22Rv1 (cell line): ENCODE results near the gene ASTN2.

Experiments used
- H3K27ac ChIP-seq: fragments of 450-650 bp; 2 replicates; pipeline ENCODE4 v1.5.1; 2017
- ZFX ChIP-seq: fragments of 450-650 bp; IDR thresholded peaks from 2 replicates; pipeline ENCODE4 v1.6.1; 2017; ENCODE audit warnings: antibody characterized with exemption, borderline replicate concordance
- TF ChIP-seq, protein P1 (sequence below): fragments of 450-650 bp; IDR thresholded peaks from 2 replicates; pipeline ENCODE4 v1.5.1; 2017; ENCODE audit warnings: mild to moderate bottlenecking

Gene ASTN2

DNA sequence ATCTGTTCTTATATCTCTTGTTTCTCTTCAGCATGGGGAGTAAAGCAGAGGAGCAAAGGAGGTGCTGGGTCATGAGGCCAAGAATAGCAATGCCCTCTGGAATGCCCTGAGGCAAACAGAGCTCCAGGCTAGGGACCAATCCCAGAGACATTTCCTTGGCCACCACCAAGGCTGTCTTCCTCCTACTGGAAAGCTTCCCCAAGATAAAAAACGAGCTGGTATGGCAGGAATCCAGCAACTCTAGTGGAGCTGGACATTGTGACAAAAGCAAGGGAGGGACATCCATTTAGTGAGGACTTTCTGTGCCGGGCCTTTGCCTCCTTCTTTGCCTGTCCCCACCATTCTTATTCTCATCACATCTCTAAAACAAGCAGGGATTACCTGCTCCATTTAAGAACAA is 161.6 kb downstream of the ASTN2 start:
- H3K27ac ChIP-seq: no peak overlapping the region
- no peak for TF ChIP-seq ZFX
- TF ChIP-seq, protein P1, sequence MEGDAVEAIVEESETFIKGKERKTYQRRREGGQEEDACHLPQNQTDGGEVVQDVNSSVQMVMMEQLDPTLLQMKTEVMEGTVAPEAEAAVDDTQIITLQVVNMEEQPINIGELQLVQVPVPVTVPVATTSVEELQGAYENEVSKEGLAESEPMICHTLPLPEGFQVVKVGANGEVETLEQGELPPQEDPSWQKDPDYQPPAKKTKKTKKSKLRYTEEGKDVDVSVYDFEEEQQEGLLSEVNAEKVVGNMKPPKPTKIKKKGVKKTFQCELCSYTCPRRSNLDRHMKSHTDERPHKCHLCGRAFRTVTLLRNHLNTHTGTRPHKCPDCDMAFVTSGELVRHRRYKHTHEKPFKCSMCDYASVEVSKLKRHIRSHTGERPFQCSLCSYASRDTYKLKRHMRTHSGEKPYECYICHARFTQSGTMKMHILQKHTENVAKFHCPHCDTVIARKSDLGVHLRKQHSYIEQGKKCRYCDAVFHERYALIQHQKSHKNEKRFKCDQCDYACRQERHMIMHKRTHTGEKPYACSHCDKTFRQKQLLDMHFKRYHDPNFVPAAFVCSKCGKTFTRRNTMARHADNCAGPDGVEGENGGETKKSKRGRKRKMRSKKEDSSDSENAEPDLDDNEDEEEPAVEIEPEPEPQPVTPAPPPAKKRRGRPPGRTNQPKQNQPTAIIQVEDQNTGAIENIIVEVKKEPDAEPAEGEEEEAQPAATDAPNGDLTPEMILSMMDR: no peak

DNA sequence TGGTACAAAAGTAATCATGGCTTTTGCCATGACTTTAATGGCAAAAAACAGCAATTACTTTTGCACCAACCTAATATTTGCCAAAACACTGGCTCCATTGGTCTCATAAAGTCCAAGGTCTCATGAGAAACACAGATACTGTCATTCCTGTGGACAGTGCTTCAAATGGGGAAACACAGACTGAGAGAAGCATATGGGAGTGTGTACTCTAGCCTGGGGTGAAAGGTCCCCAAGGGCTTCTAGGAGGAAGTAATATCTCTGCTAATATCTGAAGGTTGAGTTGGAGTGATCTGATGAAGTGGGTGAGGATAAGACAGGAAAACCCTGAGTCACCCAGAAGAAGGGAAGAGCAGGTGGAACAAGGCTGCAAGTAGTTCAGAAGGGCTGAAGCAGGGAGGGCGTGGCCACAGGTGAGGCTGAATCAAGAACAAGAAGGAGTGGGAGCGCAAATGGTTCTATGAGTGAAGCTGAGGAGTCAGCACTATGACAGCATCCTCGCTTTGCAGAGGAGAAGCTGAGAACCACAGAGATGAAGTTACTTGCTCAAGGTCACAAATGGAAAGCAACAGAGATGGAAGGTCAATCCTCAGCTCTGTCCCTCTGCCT is 164.1 kb downstream of the ASTN2 start:
- no peak overlapping the region for H3K27ac ChIP-seq
- no peak for TF ChIP-seq ZFX
- TF ChIP-seq, protein P1: no peak

DNA sequence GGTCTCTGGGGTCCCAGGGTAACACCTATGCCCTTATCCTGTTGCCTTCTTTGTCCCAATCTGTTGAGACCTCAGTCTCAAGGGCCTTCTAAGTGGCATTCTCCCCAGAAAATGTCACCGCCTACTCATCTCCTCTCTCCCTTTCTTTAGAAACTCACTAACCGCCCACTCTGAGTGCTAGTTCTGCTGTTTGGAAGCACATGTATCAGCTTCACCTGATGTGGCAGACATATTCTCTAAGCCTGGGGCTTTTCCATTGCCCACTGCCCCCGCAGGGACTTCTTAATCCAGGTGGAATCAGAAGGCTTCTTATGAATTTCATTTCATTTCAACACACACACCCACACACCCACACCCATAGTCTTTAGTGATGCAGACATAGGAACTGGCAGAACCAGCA is 165.1 kb downstream of the ASTN2 start:
- no peak overlapping the region for H3K27ac ChIP-seq

DNA sequence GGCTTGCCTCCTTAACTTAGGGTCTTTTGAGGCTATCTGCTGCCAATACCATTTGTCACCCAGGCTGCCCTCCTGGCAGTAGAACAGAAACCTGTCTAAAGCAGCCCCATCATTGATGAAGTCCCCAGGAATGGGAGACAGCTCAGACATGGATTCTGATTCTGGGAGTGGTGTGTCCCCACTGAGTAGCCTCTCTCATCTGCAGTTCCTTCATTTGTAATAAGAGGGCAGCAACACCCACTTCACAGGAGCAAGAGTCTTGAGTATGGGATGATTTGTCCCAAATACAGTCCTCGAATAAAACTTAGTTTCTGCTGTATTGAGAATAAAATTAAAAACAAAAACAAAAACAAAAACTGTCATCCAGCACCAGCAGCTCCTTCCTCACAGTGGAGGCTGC is 167.6 kb downstream of the ASTN2 start:
- H3K27ac ChIP-seq: no peak overlapping the region

More for the DNA sequence above, 165.1 kb downstream of the ASTN2 start:
- TF ChIP-seq, protein P1: no peak
- no peak for TF ChIP-seq ZFX

DNA sequence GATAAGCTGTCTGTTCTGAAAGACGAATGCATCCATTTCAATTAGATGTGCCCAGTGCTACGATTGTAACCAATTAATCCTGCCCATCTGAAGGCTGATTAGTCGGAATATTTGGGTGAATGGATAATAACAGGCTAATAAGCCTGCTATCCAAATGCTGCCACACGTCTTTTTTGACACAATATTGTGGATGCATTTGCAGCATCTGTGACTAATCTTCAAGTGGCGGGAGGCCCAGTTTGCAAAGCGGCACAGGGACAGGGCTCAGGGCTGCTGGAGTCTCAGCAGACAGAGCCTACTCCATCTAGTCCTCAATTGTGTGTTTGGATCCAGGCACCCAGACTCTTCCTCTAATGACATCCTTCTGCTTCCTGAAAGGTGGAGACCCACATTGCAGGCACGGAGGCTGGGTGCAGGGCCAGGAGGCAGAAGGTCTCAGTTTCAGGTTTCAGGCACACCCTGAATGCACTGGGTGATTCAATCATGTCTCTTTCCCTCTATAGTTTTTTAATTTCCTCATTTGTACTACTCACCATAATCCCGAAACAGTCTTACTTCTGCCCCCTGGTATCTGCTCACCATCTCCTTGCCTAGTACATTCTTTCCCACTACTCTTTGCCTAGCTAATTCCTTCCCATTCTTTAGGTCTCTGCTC is 169.6 kb downstream of the ASTN2 start:
- H3K27ac ChIP-seq: no peak overlapping the region
- TF ChIP-seq, protein P1: no peak
- TF ChIP-seq ZFX: no peak

More for the DNA sequence above, 167.6 kb downstream of the ASTN2 start:
- TF ChIP-seq, protein P1: peak; percentile 53
- TF ChIP-seq ZFX: no peak

DNA sequence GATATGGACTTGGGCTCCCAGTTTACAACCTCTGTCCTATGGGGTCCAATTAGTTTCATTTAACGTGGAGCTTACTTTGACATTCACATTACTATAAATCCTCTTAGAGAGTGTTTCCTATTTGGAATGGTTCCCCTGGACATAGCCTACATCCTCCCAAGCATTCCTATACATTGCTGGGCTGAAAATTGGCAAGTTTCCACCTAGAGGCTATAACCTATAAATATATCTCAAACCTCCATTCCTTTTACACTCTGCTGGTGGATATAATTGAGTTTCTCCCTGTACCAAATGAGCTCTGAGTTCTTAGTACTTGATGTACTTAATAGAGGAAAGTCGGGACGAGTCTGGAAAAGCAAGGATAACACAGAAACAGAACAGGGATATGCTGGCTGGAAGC is 172.8 kb downstream of the ASTN2 start:
- TF ChIP-seq, protein P1: no peak
- no peak for TF ChIP-seq ZFX
- no peak overlapping the region for H3K27ac ChIP-seq

DNA sequence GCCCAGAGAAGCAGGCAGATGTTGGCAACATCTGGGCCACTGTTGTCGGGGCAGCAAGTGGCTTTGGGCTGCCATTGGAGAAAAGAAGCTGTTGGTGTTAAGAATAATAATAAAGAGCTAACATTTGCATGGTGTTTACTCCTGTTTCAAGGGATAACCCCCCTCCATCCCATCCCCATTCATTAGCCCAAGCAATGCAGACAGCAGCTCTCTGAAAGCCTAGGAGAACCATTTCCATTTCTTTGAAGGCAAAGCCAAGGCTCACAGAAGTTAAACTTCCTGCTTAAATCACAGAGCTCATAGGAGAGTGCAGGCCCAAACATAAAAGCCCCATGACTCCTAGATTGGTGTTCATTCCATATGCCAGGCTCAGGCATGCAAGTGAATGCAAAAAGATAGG is 175.4 kb downstream of the ASTN2 start:
- H3K27ac ChIP-seq: no peak overlapping the region
- TF ChIP-seq ZFX: no peak
- TF ChIP-seq, protein P1: no peak
